ENCODE data around the gene LYRM1. TPM values are rescaled to one million over a fixed set of nuclear protein-coding genes. Genes with fewer than 3 reads are reported as not detected.

The LYRM1 gene
- total RNA-seq, 1 donor from 2014 or later: 24.1 TPM

- DNase-seq (ENCODE audit: low read depth): peak; percentile 92
- Histone ChIP-seq H4K20me1 (ENCODE audit: insufficient read depth, low read length) (no peaks in the 10 kb centered on the region), H3K9me3 (ENCODE audit: insufficient read depth, low read depth, low read length) (no peaks in the 10 kb centered on the region), H3K4me1 (ENCODE audit: insufficient read depth, low read length) (peaks cover 58% of the 10 kb centered on the region), H2AFZ (ENCODE audit: low read depth, low read length) (no peak overlapping the region), H3K79me2 (ENCODE audit: insufficient read depth, low read length) (peaks cover 18% of the 10 kb centered on the region), H3K27ac (ENCODE audit: low read depth, low read length) (peak overlapping the region; percentile 65), H3K36me3 (ENCODE audit: insufficient read depth, low read length) (no peaks in the 10 kb centered on the region), H3K27me3 (ENCODE audit: insufficient read depth, low read length) (no peaks in the 10 kb centered on the region), H3K9ac (ENCODE audit: low read length) (peak overlapping the region; percentile 42), H3K4me3 (ENCODE audit: insufficient read depth, low read depth, low read length) (peak overlapping the region; percentile 7), H3K4me2 (ENCODE audit: low read length) (peak overlapping the region; percentile 69)
- Mint-ChIP-seq H3K4me3 (ENCODE audit: unreplicated experiment) (peak overlapping the region; percentile 50), H3K4me1 (ENCODE audit: low read depth, unreplicated experiment) (peaks cover 70% of the 10 kb centered on the region), H3K9me3 (ENCODE audit: unreplicated experiment) (no peaks in the 10 kb centered on the region), H3K36me3 (ENCODE audit: low read depth, unreplicated experiment) (no peaks in the 10 kb centered on the region), H3K27ac (ENCODE audit: unreplicated experiment) (peak overlapping the region; percentile 91), H3K27me3 (ENCODE audit: low read depth, unreplicated experiment) (no peaks in the 10 kb centered on the region)
- peak; percentile 66 for FAIRE-seq
- TF ChIP-seq EZH2 (IDR thresholded peaks at IDR 0.05; ENCODE audit: insufficient read depth, low read length) (no peak), CTCF (IDR thresholded peaks at IDR 0.05; ENCODE audit: insufficient read depth, low read depth, low read length) (no peak)
Observed at GRCh38 chr16:20906341-20907255, 6.0 kb downstream of the LYRM1 start.

- TF ChIP-seq CTCF (IDR thresholded peaks at IDR 0.05; ENCODE audit: insufficient read depth, low read depth, low read length) (no peak), EZH2 (IDR thresholded peaks at IDR 0.05; ENCODE audit: insufficient read depth, low read length) (no peak)
- H3K9ac ChIP-seq (ENCODE audit: low read length): peak overlapping the region; percentile 73
- Mint-ChIP-seq H3K36me3 (ENCODE audit: low read depth, unreplicated experiment) (peaks cover 3% of the 10 kb centered on the region), H3K4me1 (ENCODE audit: low read depth, unreplicated experiment) (peaks cover 38% of the 10 kb centered on the region), H3K27me3 (ENCODE audit: low read depth, unreplicated experiment) (no peaks in the 10 kb centered on the region), H3K9me3 (ENCODE audit: unreplicated experiment) (no peaks in the 10 kb centered on the region), H3K4me3 (ENCODE audit: unreplicated experiment) (no peak overlapping the region), H3K27ac (ENCODE audit: unreplicated experiment) (peak overlapping the region; percentile 80)
- no peaks in the 10 kb centered on the region for H3K79me2 ChIP-seq (ENCODE audit: insufficient read depth, low read length)
- no peaks in the 10 kb centered on the region for H3K9me3 ChIP-seq (ENCODE audit: insufficient read depth, low read depth, low read length)
- peak overlapping the region; percentile 43 for H2AFZ ChIP-seq (ENCODE audit: low read depth, low read length)
- peaks cover 40% of the 10 kb centered on the region for H3K4me1 ChIP-seq (ENCODE audit: insufficient read depth, low read length)
- DNase-seq (ENCODE audit: low read depth): peak; percentile 96
- no peaks in the 10 kb centered on the region for H4K20me1 ChIP-seq (ENCODE audit: insufficient read depth, low read length)
- FAIRE-seq: peak; percentile 82
- H3K27ac ChIP-seq (ENCODE audit: low read depth, low read length): peak overlapping the region; percentile 86
- H3K4me3 ChIP-seq (ENCODE audit: insufficient read depth, low read depth, low read length): peak overlapping the region; percentile 27
- H3K27me3 ChIP-seq (ENCODE audit: insufficient read depth, low read length): no peaks in the 10 kb centered on the region
- H3K36me3 ChIP-seq (ENCODE audit: insufficient read depth, low read length): no peaks in the 10 kb centered on the region
- H3K4me2 ChIP-seq (ENCODE audit: low read length): peak overlapping the region; percentile 77
Observed at GRCh38 chr16:20910781-20911321, 10.3 kb downstream of the LYRM1 start.
